OCI-M1 (cell line): ENCODE measurements around the gene C1GALT1.

ENCODE experiments used
- DNase-seq: peaks from one replicate; lab custom pipeline; 2025; lab: John Stamatoyannopoulos, UW

C1GALT1 gene

GRCh38 chr7:7201578-7202374 lies 19.4 kb downstream of the C1GALT1 start:
- DNase-seq = no peak

- no peak for DNase-seq
These were observed 20.0 kb downstream of the C1GALT1 start for GRCh38 chr7:7202375-7202720.

GRCh38 chr7:7203813-7204575 lies 21.6 kb downstream of the C1GALT1 start:
- peak; percentile 51 for DNase-seq

DNA sequence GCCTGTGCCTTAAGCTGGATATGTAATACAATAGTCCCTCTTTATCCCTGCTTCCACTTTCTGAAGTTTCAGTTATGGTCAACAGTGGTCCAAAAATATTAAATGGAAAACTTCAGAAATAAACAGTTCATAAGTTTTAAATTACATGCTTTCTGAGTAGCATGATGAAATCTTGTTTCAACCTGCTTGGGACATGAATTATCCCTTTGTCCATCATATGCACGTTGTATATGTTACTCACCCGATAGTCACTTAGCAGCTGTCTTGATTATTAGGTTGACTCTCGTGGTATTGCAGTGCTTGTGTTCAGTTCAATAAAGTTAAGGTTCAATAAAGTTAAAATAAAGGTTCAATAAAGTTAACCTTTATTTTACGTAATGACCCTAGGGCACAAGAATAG lies 25.5 kb downstream of the C1GALT1 start:
- DNase-seq = no peak

- no peak for DNase-seq
These were observed 26.2 kb downstream of the C1GALT1 start for GRCh38 chr7:7208520-7208919.

DNA sequence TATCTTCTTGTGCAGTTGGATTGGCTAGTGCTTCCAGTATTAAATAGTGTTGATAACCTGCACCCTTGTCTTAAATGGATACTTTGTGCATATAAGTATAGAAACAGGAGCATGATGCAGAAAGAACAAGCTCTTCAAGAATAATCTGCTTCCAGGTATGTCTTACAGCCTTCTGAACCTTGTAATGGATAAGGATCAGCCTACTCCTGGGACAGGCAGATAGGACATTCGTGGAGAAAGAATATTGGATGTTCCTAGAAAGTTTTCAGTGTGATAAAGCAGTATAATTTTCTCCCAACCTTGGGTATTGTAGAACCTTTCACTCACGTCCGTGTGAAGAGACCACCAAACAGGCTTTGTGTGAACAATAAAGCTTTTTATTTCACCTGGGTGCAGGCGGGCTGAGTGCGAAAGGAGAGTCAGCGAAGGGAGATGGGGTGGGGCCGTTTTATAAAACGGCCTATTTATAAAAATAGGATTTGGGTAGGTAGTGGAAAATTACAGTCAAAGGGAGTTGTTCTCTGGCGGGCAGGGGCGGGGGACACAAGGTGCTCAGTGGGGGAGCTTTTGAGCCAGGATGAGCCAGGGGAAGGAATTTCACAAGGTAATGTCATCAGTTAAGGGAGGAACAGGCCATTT lies 27.2 kb downstream of the C1GALT1 start:
- no peak for DNase-seq

GRCh38 chr7:7210475-7211237 lies 28.3 kb downstream of the C1GALT1 start:
- DNase-seq = no peak

- no peak for DNase-seq
These were observed 30.3 kb downstream of the C1GALT1 start for GRCh38 chr7:7212612-7213011.

DNA sequence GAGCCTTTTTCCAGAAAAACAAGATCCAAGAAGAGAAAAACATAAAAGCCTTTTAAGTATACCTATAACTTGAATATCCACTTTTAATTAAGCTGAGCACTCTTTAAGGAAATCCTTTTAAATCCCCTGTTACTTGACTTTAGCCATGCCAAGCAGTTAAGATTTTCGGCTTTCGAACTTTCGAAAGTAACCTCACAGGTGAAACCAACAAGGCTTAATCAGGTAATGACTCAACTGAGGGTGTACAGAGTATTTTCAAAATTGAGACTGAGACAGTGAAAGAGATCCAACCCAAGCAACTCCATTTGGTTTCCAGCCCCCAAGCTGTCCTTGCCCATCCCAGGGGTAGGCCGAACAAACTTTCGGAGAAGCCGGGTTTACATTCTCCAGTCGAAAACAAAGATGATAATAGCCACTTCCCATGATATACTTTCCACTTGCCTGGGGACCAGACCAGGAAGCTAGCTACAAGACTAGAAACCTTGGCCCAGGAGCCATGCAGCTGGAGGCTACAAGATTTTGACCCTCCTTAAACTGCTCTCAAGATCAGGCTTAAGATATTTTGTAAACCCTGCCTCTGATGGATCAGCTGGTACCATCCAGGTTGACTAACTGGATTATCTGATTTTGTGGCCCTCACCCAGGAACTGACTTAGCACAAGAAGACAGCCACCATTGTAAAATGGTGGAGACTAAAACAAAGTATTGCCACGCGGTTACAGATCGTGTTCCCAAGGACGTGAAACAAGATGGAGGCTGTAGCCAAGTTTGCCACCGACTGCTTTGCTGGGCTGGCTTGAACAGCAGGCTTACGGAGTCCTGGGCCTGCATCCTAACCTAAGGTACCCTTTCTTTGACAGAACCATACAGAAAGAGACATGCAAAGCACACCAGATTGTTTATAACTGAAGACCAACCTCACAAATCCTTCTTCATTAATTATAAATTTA lies 32.3 kb downstream of the C1GALT1 start:
- no peak for DNase-seq

DNA sequence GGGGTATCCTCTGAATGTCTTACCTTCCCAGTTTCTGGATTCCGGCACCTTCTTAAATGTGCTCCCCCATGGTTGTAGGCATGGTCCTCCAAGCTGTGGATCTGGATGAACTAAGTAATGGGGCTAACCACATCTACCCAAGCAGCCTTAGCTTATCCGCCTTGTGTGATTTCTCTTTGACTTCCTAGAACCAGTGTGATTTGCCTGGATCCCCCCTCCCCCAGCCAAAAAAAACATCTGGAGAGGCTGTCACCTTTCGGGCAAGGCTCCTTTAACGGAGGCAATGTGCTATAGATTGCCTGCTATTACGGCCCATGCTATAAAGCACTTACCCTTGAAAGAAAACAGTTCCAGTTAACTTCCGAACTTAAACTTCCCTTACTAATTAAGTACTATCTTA lies 33.9 kb downstream of the C1GALT1 start:
- no peak for DNase-seq

- peak; percentile 2 for DNase-seq
These were observed 36.9 kb downstream of the C1GALT1 start for GRCh38 chr7:7219216-7219615.

DNA sequence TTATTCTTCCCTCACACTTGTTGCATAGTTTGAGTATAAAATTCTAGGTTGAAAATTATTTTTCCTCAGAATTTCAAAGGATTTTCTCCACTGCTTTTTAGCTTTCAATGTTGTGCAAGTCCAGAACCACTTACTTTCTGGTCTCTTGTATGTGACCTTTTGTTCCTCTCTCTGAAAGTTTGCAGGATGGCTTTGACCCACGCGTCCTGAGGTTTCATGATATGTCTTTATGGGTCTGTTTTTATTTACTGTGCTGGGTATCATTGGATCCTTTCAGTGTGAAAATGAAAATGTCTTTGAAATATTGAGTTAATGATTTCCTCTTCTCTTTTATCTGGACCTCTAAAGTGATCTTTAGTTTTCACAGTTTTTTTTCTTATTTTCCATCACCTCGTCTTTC lies 38.5 kb downstream of the C1GALT1 start:
- no peak for DNase-seq

- DNase-seq = no peak
These were observed 39.3 kb downstream of the C1GALT1 start for GRCh38 chr7:7221599-7222038.

- DNase-seq = no peak
These were observed 40.9 kb downstream of the C1GALT1 start for GRCh38 chr7:7223250-7223649.

- DNase-seq = no peak
These were observed 44.1 kb downstream of the C1GALT1 start for GRCh38 chr7:7226407-7226806.

DNA sequence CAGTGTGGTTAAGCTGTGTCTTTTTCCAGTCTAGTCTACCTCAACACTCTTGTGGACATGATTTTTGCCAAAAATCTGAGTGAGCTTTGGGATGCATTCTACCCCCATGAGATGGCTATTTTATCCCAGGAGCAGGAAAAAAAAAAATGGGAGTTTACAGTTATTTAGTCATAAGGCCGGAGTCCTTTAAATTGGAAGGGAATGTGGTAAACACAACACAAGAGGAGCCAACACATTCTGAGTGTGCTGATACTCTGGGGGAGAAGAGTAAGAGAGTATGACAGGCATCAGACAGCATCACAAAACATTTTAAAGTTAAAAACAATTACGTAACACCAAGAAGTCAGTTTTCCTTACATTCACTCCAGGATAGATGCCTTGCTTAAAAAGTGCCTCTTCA lies 46.1 kb downstream of the C1GALT1 start:
- DNase-seq = no peak

GRCh38 chr7:7228967-7229366 lies 46.6 kb downstream of the C1GALT1 start:
- no peak for DNase-seq

GRCh38 chr7:7231000-7231399 lies 48.7 kb downstream of the C1GALT1 start:
- peak; percentile 10 for DNase-seq

DNA sequence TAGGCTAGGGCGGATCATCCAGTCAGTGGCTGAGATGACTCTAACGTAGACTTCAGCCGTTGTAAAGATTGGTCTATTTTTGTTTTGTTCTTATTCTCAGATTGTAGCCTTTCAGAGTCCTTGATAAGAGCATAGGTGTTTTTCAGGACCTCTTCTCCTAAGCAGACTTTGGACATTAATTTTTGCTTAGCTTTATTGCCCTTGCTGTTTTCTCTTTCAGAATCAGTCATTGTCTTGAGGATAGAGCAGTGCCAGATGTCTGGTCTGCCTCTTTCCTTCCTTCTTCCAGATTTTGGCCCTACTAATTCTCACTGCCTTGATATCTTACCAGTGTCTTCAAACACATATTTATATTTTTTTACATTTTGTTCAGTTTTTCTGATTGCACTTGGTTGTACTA lies 49.5 kb downstream of the C1GALT1 start:
- DNase-seq = no peak

DNA sequence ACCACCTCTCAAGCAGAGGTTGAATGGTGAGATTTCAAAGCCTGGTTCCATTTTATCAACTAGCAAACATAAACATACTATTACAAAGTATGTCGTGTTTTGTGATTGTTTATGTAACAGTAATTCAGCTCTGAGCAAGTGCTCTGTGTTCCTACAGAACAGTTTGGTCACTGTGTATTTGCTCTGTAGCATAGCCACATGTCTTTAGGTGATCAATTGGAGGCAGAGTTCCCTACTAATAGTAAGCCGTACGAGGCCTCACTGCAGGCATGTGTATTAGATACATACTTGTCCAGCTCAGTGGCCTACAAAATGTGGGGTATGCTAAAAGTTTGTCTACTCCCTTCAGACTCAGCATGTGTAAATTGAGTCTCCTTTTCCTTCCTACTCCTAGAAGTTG lies 53.0 kb downstream of the C1GALT1 start:
- DNase-seq = no peak

DNA sequence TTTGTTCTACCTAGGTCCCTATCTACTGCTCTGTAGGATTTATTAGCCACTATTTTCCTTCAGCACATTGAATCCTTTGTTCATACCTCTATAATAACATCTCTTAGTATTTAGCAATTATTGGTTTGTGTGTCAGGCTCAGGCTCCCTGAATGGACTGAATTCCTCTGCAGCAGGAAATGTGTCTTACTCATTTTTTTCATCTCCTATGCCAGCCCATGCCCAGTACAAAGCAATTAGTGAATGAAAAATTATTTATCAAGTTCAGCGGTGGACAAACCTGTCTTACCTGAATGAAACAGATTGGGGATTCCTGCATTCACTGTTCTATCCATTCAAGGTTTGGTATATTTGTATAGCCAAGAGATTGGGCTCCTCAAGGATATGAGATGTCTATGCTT lies 53.7 kb downstream of the C1GALT1 start:
- no peak for DNase-seq
